HG03442 (cell line): ENCODE results near the gene MACF1.

Experiments
- ATAC-seq: cut with Tn5 transposase; IDR thresholded peaks from one replicate; pipeline ENCODE4 v1.9.1; 2021; ENCODE audit warnings: mild to moderate bottlenecking, moderate library complexity; ENCODE audit not compliant: unreplicated experiment

Gene MACF1

DNA sequence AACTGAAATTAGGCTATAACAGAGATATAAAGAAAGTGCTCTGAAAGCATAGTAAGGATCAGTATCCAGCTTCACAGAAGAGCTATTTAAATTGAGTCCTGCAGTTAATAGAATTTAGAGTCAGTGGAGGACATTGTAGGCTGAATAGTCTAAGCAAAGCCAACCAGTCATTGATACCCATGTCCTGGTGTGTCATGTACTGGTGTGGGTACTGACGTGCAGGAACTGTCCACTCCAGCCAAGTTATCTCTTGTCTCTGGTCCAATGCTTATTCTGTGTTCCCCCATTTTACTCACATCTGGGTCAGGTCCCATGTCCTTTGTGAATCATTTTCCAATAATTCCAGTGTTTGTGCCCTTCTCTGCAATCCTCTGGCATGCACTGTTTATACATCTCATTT is 90.0 kb downstream of the MACF1 start:
- no peak for ATAC-seq

DNA sequence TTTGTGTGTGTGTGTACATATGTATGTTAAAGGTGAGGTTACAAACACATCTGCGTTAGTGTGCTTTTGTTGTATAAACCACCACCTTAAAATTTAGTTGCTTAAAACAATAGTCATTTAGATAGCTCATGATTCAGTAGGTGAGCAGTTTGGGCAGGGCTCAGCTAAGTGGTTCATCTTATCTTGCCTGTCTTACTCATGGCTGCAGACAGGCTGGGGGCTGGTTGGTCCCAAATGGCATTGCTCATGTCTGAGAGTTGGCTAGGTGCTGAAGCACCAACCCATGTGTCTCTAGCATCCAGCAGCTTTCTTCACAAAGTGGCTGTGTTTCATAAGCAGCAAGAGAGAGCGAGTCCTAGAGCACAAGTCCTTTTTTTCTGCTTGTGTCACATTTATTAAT is 91.4 kb downstream of the MACF1 start:
- ATAC-seq: no peak

DNA sequence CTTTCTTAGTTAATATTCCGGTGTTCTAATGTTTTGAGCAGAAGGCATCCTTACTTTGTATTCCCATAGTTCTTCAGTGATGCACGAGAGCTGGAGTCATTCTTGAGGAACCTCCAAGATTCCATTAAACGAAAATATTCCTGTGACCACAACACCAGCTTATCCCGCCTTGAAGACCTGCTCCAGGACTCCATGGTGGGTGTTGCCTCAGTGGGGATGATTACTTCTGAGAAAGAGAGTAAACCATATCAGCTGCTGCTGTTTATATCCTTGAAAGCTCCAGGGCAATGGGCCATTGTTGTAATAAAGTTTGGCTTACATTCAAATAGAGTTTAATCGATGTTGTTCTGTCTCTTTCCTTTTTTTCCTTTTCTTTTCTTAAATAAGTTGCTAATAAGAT is 93.1 kb downstream of the MACF1 start:
- no peak for ATAC-seq

DNA sequence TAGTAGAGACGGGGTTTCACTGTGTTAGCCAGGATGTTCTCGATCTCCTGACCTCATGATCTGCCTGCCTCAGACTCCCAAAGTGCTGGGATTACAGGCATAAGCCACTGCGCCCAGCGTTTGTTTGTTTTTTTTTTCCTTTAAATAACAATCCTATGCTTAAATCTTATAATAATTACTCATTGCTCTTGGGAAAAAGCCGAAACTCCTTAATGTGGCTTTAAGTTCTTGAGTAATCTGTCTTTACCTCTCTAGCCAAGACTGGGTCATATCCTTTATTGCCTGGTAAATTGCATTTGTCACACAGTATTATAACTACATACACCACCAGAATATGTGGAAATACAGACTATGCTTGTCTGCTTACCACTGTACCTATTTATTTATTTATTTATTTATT is 97.1 kb downstream of the MACF1 start:
- ATAC-seq: no peak

DNA sequence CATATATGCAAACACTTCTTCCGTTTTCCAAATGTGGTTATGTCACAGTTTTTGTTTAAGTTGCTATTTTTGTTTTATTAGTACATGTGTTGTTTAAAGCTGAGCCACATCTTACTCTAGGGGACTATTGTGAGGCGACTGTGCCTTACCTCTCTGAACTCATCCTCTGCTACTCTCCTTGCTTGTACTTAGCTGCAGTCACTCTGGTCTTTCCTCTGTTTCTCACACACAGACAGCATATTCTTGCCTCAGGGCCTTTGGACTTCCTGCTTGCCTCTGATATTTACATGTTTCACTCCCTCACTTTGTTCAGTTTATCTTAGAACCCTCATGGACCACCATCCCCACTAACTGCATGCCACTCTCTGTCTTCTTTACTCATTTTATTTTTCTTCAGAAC is 101.1 kb downstream of the MACF1 start:
- no peak for ATAC-seq

DNA sequence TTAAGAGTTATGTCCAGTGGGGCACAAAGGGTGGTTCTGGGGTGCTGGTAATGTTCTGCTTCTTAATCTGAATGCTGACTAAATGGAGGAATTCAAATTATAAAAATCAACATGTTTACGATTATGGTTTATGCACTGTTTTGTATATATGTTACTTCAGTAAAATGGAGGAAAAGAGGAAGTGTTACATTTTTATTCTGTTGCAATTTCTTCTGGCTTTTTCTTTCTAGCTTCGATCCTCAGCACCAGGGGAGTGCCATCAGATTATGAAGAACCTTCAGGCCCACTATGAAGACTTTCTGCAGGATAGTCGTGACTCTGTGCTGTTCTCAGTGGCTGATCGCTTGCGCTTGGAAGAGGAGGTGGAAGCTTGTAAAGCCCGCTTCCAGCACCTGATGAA is 105.5 kb downstream of the MACF1 start:
- no peak for ATAC-seq

DNA sequence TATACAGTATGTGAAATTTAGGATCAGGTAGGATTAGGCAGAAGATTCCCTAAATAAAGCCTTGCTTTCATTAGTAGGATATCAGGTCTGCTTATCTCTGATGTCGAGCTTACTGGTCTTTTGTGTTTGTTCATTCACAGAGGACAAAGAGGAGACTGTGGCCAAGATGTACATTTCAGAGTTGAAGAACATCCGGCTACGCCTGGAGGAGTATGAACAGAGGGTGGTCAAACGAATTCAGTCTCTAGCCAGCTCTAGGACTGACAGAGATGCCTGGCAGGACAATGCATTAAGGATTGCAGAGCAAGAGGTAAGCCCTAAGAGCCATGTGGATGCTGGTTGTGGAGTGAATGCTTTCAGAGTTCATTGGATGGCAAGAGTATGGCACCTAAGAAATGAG is 106.2 kb downstream of the MACF1 start:
- ATAC-seq: no peak

DNA sequence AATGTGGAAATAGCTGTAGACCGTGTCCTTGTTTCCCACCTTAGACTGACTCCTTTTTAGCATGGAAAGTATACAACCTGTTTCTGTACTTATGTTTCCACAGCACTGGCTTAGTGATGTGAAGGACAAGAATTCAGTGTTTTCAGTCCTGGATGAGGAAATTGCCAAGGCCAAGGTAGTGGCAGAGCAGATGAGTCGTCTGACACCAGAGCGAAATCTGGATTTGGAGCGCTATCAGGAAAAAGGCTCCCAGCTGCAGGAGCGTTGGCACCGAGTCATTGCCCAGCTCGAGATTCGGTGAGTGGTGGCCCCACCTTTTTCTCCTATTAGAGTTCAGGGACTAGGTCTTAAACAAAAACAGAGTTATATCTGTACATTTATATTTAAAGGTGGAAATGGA is 112.6 kb downstream of the MACF1 start:
- ATAC-seq: no peak

DNA sequence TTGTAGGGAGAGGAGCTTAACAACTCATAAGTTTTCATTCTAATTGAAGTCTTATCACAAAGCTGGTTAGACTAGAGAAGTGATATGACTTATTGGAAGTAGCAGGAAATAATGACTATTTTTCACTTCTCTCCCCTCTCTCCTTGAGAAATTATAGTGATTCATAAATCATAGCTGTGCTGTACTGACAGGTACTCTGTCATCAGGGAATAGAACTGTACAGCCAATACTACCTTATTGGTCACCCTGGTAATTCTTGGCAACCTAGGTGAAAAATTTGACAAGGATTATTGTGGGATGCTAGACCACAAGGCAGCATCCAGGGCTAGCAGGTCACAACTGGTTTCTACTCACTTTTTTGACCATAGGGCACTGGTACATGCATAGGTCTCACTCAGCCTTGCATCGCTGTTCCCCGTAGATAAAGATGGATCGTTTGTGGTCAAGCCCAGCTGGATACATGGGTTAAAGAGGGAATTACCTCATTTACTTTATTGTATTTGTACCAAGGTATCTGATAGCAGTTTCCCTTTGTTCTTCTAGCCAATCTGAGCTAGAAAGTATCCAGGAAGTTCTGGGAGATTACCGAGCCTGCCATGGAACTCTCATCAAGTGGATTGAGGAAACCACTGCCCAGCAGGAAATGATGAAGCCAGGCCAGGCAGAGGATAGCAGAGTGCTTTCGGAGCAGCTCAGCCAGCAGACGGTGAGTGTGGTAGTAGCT is 113.6 kb downstream of the MACF1 start:
- no peak for ATAC-seq

DNA sequence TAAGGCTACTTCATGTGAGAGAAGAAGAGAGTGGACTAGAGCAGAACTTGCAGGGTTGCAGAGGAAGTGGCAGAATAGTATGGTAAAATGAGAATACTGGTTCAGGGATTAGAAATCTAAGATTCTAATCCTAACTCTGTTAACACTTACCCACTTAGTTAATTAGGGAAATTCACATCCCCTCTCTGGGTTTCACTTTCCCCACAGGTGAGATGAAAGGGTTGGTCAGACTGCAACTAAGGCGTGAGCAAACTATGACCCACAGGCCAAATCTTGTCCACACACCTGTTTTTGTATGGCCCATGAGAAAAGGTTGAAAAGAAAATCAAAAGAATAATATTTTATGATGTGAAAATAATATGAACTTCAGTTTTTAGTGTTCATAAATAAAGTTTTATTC is 117.5 kb downstream of the MACF1 start:
- ATAC-seq: no peak

DNA sequence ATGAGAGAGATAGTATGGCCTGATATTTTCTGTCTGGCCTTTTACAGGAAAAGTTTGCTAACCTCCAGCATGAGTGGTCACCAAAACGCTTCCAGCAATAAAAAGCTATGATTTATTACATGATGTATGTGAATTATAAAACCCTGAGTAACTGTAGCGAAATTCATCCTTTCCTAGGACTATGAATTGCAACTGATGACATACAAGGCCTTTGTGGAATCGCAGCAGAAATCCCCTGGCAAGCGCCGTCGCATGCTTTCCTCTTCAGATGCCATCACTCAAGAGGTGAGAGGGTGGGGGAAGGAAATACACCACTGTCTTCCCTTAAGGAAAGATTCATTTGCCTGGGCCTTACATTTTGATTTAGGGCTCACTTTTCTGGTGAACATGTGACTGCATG is 117.9 kb downstream of the MACF1 start:
- ATAC-seq: no peak

DNA sequence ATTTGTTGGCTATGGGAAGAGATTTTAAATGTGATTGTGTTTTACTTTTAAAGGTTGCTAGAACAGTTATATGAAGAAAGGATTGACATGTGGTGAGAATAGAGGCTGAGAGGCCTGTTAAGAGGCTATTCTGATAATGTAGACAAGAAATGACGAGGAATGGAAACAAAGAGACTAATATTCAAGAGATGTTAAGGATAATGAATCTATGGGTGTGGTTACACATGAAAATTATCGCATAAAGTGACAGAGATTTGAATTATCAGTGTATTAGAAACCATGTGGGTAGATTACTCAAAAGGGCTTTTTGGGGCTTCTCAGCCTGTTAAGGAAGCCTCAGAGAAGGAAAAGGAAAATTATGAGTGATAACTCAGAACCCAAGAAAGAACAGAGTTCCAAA is 120.4 kb downstream of the MACF1 start:
- ATAC-seq: no peak

DNA sequence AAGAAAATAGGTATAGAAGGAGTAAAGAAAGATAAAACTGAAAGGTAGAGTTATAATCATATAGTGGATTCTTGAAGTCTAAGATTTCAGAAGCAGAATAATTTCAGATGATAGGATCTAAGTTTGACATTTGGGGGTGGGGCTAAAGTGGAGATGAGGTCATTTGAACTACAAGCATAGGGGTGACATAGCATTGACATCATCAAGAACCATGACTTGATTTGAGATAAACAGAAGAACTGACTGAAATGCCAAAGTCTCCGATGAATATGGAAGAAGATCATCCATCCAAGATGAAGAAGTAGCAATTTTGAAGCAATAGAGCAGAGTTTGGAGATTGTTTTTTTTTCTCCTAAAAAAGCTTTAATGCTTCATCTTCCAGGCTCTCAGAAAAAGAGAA is 122.3 kb downstream of the MACF1 start:
- no peak for ATAC-seq

DNA sequence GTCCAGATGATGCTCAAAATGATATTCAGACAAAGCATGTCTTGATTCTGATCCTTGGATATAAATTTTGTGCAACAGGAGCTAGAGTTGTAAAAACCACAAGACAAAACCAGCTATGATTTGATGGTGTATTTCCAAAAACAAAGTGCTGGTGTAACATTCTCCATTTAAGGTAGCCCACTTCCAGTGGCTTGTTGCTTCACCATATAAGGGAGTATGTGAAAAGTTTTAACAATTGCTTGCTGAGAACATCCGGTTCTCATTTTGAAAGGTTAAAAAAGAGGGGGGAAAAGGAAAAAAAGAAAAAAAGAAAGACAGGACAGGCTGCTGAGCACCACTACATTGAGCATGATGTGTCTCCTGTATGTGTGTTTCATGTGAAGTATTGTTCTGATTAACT is 123.6 kb downstream of the MACF1 start:
- ATAC-seq: no peak

DNA sequence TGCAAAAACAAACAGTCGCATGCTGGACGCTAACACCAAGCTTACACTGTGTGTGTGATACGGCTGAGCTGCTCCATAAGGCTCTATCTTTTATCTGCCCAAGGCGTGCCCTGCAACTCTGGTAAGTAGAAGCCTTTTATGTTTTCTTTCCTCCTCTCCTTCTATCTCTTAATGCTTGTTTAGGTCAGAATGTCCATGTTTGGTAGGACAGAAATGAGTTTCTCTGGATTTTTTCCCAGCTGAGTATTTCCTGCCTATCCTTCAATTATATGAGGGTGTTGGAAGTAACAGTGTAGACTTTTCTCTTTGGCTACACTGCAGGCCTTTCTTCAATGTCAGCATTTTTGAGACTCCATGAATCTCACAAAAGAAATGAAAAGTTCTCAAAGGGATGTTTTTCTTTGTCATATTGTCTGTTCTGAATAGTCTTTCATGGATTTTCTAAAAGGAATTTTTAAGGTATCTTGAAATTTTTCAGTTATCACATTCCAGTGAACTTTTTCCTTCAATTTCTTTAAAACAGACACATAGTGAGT is 124.2 kb downstream of the MACF1 start:
- no peak for ATAC-seq

DNA sequence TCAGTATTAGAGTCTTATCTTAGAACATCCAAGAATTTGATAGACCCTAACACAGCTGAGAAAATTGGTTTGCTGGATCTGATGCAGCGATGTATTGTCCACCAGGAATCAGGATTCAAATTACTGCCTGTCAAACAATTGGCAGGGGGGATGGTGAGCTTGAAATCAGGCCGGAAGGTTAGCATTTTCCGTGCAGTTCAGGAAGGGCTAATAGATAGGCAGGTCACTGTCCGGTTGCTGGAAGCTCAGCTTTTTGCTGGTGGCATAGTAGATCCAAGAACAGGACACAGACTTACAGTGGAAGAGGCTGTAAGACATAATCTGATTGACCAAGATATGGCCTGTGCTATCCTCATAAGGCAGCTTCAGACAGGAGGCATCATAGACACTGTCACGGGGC is 127.2 kb downstream of the MACF1 start:
- no peak for ATAC-seq

DNA sequence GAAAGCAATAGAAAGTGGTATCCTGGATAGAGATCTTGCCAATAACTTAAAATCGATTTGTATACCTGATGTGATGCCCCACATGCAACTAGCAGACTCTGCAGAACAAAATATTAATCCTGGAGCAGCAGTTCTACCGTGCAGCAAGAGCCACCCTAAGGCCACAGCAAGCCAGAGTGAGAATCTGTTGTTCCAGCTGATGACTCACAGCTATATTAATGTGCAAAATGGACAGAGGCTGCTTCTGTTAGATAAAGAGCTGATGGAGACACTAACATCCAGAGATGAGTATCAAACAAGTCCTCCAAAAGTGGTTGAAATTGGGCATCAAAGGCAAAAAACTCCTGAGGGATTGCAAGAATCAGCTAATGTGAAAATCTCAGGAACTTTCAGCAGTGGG is 127.8 kb downstream of the MACF1 start:
- no peak for ATAC-seq

DNA sequence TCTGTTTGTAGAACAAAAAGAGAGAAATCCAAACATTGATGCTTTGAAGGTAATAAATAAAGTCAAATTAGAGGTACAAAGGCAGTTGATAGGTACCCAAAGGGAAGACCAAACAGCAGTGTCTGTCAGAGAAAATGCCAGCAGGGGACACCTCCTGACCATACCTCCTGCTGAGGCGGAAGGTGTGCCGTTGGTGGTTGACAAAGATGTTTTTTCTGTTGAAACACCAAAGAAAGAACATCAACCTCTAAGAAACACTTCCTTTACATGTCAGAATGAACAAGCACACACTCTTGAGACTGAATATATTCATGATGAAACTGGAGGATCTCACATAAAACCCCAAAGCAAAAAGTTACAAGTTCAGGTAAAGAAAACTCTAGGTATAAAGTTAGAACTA is 128.3 kb downstream of the MACF1 start:
- no peak for ATAC-seq

DNA sequence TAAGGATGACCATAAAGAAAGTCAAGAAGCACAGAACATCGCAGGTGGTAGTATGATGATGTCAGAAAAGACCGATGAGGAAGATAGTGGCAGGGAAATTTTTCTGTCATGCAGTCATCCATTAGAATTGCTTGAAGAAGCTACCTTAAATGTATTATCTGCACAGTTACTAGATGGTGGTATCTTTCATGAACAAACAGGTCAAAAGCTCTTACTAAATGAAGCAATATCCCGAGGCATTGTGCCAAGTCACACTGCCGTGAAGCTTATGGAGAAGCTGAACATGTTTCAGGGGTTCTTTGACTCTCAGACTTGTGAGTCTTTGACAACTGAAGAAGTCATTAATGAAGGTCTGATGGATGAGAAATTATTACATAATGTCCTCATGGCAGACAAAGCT is 128.8 kb downstream of the MACF1 start:
- ATAC-seq: no peak

DNA sequence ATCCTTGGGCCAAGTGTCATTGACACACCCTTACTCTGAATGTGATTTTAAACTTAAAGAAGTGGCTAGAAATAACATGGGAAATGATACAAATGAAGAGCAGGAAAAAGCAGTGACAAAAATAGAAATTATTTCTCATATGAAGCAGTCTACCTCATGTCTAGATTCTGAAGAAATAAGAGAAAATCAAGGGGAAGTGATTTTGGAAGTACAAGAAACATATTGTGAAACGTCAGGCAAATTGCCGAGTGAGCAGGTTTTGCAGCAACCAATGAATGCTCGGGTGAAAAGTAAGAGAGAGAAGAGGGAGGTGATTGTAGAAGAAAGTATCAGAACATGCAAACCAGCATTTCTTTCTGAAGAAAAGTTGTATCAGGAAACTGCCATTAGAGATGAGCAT is 130.7 kb downstream of the MACF1 start:
- no peak for ATAC-seq

DNA sequence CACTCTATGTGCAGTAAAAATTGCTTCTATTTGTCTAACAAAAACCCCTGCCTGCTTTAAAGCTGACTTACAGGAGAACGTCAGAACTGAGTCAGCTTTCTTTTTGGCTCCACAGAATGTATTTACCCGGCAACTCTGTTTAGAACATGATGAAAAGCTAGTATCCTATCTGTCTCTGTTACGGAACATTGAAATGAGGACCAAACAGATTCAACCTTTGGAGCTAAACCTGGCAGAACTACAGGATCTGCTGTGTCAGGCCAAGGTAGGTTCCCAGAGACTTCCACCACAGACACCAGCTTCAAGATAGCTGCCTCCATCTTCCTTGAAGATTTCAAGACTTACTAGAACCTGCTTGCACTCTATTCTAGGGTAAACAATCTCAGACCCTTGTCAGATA is 132.6 kb downstream of the MACF1 start:
- no peak for ATAC-seq

DNA sequence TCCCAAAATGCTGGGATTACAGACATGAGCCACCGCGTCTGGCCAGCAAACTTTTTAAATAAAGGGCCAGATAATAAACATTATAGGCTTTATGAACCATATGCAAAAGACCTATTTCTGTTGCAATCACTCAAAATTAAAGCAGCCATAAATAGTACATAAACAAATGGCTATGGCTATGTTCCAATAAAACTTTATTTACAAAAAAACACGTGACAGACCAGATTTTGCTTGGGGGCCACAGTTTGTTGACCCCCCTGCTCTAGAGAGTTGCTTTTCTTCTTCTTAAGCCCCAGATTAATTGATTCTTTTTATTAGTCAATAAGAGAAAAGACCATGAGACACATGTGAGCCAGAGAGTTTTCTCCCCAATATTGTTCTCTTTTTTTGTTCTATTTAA is 138.3 kb downstream of the MACF1 start:
- no peak for ATAC-seq
